Stimulated activated CD4-positive, alpha-beta T cell treated with anti-CD3 and anti-CD28 coated beads, TNF-alpha, amount 100 ng/mL, for 24 hours (primary cell): ENCODE data around the gene CD226.
"Not testable (repeated sequence)": the region's sequence is repeated elsewhere in the genome, so short reads cannot be mapped to it uniquely, and the experiment has no call there.

Source experiments
- DNase-seq, 3 experiments: peaks; one replicate each; pipeline ENCODE4 v3.0.0-alpha.2; 2020; ENCODE audit warnings: low read depth in 3 of 3

Gene CD226

GRCh38 chr18:69872661-69873060 is 75.0 kb downstream of the CD226 start:
- no peak for DNase-seq

GRCh38 chr18:69871363-69871762 is 76.3 kb downstream of the CD226 start:
- DNase-seq: no peak

- no peak for DNase-seq
Observed at GRCh38 chr18:69870736-69871135, 76.9 kb downstream of the CD226 start.

- no peak for DNase-seq
Observed at GRCh38 chr18:69866212-69866611, 81.5 kb downstream of the CD226 start.

GRCh38 chr18:69865776-69866175 is 81.9 kb downstream of the CD226 start:
- no peak for DNase-seq

- not testable (repeated sequence) for DNase-seq
Observed at GRCh38 chr18:69864802-69865201, 82.9 kb downstream of the CD226 start.

GRCh38 chr18:69858897-69859296 is 88.8 kb downstream of the CD226 start:
- no peak for DNase-seq

GRCh38 chr18:69854455-69854854 is 93.2 kb downstream of the CD226 start:
- DNase-seq: no peak

- no peak for DNase-seq
Observed at GRCh38 chr18:69853051-69853450, 94.6 kb downstream of the CD226 start.

GRCh38 chr18:69845593-69846506 is 101.8 kb downstream of the CD226 start:
- DNase-seq: no peak

GRCh38 chr18:69844656-69845055 is 103.0 kb downstream of the CD226 start:
- DNase-seq: no peak

GRCh38 chr18:69843015-69843414 is 104.7 kb downstream of the CD226 start:
- DNase-seq: no peak

GRCh38 chr18:69841117-69841516 is 106.6 kb downstream of the CD226 start:
- DNase-seq: no peak

GRCh38 chr18:69840445-69840844 is 107.2 kb downstream of the CD226 start:
- DNase-seq: no peak

GRCh38 chr18:69840001-69840400 is 107.7 kb downstream of the CD226 start:
- DNase-seq: no peak

- no peak for DNase-seq
Observed at GRCh38 chr18:69839497-69839896, 108.2 kb downstream of the CD226 start.

- peak in 1 of 3 experiments; percentile 28 for DNase-seq
Observed at GRCh38 chr18:69838620-69839411, 108.9 kb downstream of the CD226 start.

- DNase-seq: no peak
Observed at GRCh38 chr18:69838003-69838402, 109.7 kb downstream of the CD226 start.

- DNase-seq: not testable (repeated sequence)
Observed at GRCh38 chr18:69834980-69835379, 112.7 kb downstream of the CD226 start.

GRCh38 chr18:69830189-69830588 is 117.5 kb downstream of the CD226 start:
- DNase-seq: no peak

GRCh38 chr18:69820538-69820937 is 127.1 kb downstream of the CD226 start:
- DNase-seq: no peak

- DNase-seq: no peak
Observed at GRCh38 chr18:69819460-69819859, 128.2 kb downstream of the CD226 start.
